Measurements from ENCODE around the gene CNIH3.
"Not testable (repeated sequence)": the region's sequence is repeated elsewhere in the genome, so short reads cannot be mapped to it uniquely, and the experiment has no call there.

Gene CNIH3

DNA sequence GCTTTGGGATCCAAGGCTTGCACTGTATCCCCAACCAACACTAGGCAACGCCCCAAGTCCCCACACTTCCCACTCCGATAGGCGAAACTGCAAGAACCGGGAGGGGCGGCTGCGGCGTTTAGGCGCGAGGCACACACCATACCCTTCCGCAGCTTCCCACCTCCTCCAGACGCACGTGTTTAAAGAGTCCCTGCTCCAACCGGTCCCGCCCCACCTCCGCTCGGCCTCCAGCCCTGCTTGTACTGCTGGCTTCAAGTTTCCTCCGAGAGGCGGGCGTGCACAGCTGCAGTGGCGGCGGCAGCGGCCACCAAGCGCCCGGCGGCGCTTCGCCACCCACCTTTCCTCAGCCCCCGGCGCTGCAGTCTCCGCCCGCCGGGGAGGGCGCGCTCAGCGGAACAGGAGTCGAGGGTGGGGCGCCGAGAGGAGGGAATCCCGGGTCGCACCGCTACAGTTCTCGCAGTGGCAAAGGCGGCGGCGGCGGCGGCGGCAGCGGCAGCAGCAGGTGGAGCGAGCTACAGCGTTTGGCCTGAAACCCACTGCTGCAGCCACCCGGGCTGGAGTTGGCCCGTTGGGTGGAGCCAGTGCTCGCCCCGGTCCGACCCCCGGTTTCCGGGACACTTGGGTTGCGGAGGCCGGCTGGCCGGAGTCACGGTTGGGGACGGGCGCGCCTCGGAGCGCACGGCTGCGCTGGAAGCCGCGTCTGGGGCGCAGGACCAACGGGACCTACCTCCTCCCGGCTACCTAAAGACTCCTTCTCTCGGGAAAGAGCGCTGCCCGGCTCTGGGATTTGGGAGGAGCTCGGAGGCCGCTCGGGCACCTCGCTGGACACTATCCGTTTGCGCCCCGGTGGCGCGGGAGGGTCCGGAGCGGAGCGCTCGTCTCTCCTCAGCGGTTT is at the start of gene CNIH3:
TSS of gene CNIH3 (plus strand) at position 457 of the 895 bp plus-strand sequence. CDS start 858 bp downstream, outside the sequence.
- peak; percentile 48 for DNase-seq (ENCODE audit: low read depth)

DNA sequence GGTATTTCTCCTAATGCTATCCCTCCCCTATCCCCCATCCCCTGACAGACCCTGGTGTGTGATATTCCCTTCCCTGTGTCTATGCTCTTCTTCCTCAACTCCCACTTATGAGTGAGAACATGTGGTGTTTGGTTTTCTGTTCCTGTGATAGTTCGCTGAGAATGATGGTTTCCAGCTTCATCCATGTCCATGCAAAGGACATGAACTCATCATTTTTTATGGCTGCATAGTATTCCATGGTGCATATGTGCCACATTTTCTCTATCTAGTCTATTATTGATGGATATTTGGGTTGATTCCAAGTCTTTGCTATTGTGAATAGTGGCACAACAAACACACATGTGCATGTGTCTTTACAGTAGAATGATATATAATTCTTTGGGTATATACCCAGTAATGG is 49.6 kb upstream of the CNIH3 start:
- DNase-seq (ENCODE audit: low read depth), result not testable (repeated sequence)

DNA sequence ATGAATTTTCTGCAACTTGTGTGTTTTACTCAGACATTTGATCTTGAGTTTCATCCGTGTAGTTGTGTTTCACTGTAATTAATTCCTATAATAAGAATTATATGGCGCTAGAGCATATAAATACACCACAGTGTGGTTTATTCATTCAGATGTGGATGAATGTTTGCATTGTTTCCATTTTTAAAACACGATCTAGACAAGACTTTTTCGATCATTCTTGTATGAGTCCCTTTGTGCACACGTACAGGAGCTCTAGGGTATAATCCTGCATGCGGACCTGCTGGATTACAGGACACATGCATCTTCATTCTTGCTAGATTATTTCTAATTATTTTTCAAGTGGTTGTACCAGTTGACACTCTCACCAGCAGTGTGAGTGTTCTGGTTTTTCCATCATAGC is 46.8 kb upstream of the CNIH3 start:
- no peak for DNase-seq (ENCODE audit: low read depth)

DNA sequence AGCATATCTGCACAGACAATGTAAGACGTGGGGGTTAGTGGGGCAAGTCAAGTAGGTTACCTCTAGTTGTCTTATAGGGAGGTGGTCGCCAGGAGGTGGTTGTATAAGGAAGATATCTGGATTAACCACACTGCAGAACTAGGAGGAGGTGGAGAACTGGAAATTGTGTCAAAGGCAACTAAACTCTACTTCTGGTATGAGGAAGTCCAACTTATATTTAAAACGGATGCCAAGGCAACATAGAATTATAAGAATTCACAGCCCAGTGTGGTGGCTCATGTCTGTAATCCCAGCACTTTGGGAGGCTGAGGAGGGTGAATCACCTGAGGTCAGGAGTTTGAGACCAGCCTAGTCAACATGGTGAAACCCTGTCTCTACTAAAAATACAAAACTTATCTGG is 44.1 kb upstream of the CNIH3 start:
- not testable (repeated sequence) for DNase-seq (ENCODE audit: low read depth)

DNA sequence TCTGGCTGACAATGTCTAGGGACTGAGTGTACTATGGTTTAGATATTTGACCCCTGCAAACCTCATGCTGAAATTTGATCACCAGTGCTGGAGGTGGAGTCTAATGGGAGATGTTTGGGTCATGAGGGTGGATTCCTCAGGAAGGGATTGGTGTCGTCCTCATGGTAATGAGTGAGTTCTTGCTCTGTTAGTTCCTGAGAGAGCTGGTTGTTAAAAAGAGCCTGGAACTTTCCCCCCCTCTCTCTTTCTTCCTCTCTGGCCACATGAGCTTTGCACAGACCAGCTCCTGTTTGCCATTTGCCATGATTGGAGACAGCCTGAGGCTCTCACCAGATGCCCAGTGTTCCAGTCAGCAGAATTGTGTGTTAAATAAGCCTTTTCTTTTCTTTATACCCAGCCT is 36.6 kb upstream of the CNIH3 start:
- DNase-seq (ENCODE audit: low read depth), result no peak

DNA sequence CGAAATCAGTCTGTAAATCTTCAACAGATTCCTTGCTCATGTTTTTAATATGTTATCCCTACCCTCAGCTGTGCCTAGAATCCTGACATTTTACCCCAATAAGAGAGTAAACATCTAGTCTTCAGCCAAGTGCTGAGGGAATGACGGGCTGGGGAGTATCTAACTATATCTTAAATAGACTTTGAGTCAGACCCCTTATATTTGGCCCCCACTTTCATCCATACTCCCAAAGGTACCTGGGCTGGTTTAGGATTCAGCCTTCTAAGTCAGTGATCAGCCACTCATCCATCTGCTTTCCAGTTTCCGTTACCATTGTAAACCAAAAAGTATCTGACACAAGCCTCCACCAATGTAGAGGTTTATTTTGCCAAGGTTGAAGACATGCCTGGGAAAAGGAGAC is 36.1 kb upstream of the CNIH3 start:
- no peak for DNase-seq (ENCODE audit: low read depth)

DNA sequence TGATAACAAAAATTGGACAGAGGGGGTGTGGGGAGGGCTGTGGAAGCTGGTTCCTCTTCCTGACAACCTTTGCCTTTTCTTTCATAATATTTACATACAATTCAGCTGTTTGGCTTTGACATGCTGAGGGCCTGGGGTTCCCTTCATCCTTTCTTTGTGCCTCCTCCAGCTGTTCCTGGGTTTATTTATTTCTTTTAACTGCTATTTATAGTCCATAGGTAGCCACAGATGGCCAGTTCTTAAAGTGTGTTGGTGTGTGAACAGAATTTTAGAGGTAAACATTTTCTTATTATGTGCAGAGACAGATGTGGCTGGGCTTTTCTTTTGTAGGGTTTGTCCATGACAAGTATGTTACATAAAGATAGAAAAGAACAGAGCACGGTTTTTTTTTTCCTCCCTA is 34.1 kb upstream of the CNIH3 start:
- no peak for DNase-seq (ENCODE audit: low read depth)

DNA sequence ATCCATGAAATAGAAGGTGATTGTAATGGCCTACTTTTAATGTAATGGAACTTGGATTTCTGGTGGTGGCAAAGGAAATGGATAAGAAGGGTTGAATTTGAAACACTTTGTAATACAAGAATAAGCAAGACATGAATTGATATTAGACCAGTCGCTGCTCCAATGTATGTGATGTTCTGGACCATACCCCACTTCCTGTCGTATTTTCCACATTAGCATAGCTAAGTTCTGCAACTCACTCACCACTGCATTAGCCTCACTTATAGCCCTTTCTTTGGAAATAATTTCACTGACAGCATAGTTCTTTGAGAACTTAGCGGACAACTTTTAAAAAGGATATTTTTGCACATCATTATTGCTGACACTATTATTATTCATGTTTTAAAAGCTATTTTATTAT is 32.3 kb upstream of the CNIH3 start:
- no peak for DNase-seq (ENCODE audit: low read depth)

DNA sequence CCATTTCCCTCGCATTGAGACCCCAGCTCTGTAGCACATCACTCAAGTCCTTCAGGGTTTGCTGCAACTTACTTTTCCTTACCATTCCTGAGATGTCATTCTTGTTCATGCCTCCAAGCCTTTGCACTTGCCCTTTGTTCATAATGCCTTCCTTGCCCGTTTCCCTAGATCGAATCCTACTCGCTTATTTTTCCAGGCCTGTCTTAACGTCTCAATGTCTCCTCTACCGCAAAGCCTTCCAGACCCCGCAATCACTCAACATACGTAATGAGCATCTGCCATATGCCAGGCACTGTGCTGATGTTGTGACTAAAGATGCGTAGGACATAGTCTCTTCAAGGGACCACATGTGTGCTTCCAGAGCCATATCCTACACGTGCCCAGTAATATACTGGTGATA is 31.1 kb upstream of the CNIH3 start:
- no peak for DNase-seq (ENCODE audit: low read depth)

DNA sequence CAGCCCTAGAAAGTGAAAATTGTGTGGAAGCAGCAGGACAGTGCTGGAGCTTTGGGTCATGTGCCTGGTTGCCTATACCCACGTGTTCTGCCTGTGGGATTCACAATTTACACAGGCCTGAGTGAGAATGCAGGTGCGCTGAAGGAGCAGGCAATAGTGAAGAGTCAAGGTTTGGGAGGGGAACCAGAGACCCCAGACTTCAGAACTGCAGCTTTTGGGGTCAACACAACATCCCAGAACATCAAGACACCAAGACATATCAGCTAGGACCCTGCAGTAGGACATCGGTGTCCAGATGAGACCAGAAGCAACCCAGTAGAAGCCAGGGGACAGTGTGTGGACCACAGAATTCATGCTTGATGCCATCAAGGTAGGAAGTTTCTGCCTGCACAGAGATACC is 29.1 kb upstream of the CNIH3 start:
- no peak for DNase-seq (ENCODE audit: low read depth)

DNA sequence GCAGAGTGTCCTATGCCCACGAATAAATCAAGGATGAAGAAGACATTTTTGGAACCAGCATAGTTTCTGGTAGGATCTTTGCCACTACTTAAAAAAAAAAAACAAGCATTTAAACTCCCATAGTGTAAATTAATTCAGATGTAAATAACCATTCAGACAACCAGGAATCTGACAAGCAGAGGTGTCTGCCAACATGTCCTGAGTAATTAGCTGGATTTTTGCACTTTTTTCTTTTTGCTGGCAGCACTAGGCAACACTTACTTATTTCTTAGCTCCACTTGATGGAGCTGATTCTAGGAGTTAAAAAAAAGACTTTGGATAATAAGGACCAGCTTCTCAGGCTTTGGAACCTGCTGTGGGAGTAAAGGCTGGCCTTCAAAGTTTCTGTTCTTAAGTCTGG is 27.6 kb upstream of the CNIH3 start:
- no peak for DNase-seq (ENCODE audit: low read depth)

DNA sequence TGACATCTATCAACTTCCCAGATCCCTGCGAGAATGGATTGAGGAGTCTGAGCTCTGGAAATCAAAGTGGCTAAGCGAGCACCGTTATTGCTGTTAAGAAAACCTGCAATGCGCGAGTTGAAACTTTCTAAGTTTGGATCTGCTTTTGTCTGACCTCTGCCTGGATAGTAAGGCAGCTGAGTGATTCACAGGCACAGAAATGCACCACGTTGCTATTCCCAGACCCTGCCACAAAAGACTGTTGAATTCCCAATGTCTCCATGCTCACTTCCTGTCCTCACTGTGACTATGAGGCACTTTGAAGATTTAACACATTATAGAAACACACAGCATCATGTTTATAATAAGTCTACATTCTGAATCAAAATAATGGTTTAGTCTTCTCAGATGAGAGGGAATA is 27.1 kb upstream of the CNIH3 start:
- DNase-seq (ENCODE audit: low read depth), result no peak

DNA sequence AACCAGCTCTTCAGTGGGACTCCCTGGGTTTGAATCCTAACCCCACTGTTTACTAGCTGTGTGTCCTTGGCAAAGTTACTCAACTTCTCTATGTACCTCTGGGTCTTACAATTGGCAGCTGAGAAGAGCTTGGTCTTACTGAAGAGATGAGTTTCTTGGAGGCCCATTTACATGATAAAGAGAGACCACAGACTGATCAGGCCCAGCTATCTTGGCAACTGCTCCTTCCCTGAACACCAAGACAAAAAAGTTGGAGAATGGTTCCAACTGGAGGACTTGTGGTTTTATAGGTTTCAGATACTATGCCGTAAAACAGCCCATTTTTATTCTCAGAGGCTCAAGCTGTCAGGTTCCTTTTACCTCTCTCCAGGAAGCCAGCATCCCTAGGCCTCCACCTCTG is 24.8 kb upstream of the CNIH3 start:
- no peak for DNase-seq (ENCODE audit: low read depth)

DNA sequence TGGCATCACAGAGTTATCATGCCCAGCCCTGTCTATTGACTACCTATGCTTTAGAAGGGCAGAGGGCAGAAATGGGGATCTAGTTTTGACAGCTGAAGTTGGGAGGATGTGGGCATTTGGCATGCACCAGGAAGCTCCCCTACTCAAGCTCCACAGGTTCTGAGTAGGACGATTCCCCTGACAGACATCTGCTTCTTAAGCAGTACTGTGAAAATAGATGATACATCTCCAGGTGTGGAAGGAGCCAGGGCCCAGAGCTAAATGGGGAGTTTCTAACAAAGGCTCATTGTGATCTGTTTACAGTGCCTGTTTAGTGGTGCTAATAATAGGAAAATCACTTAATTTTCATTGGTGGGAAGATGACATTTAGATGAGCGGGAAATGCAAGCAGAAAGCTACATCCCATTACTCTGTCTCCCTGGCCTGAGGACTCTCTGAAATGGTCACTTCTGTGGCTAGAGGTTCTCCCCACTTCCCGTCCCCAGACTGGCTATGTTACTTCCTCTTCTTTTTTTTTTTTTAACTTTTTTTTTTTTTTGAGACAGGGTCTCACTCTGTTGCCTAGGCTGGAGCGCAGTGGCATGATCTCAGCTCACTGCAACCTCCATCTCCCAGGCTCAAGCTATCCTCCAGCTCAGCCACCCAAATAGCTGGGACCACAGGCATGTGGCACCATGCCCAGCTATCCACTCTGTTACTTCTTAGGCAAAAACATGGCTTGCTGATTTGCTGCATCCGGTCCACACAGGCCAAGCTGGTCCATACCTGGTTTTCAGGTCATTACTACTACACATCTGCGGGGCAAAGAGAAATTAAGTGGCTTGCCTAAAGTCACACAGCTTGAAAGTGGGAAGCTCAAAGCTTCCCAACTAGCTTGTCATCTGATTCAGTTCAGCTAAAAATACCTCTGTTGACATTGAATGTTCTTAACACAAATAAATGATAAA is 23.2 kb upstream of the CNIH3 start:
- peak; percentile 77 for DNase-seq (ENCODE audit: low read depth)

DNA sequence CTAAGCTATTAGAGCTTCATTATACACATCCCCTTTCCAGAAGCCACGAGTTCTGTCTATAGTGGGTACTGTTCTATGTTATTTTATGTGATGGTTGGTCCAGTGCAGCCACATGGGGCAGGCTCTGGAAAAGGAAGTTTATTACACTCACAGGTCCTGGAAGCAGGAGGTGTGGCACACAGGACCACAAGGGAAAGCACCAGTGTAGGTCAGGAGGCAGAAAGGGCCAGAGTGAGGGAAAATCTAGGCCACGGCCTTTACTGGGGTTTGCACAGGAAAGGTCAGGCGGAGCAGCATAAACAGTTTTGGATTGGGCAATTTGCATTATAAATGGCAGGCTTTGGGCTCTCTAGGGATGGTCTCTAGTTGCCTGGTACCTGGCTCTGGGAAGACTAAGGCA is 21.8 kb upstream of the CNIH3 start:
- DNase-seq (ENCODE audit: low read depth), result no peak

DNA sequence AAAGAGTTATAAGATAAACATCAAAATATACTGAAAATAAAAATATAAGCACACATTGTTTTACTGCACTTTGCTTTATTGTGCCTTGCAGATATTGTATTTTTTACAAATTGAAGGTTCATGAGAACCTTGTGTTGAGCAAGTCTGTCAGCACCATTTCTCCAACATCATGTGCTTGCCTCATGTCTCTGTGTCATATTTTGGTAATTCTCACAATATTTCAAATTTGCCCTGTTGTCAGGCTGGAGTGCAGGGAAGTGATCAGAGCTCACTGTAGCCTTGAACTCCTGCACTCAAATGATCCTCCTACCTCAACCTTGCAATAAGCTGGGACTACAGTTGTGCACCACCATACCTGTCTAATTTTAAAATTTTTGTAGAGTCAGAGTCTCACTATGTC is 21.3 kb upstream of the CNIH3 start:
- no peak for DNase-seq (ENCODE audit: low read depth)

DNA sequence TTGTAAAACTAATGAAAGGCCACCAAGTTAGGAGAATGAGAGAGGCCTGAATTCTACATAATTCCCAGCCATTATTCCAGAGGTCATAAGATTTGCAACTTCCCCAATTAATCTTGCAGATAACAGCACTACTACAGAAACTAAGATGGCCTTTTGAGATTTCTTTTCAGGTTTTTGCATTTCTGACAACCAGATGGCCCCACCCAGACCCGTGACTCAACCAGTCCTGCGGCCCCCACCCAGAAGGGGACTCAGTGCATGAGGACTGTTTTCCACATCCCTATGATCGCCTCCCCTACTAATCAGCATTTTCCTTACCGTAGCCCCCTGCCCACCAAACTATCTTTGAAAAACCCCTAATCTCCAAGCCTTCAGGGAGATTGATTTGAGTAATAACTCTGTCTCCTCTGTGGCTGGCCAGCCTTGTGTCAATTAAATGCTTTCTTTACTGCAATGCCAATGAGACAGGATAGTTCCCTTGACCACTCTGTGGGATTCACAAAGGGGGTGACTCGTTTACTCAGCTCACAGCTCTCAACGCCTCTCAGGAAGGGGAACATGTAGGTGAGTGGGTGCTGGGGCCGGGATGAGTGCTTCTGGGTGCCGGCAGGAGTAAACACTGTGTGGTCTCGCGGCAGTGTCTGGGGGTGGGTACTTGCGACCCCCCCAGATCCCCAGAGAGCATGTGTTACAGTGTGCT is 10.5 kb upstream of the CNIH3 start:
- DNase-seq (ENCODE audit: low read depth), result no peak

DNA sequence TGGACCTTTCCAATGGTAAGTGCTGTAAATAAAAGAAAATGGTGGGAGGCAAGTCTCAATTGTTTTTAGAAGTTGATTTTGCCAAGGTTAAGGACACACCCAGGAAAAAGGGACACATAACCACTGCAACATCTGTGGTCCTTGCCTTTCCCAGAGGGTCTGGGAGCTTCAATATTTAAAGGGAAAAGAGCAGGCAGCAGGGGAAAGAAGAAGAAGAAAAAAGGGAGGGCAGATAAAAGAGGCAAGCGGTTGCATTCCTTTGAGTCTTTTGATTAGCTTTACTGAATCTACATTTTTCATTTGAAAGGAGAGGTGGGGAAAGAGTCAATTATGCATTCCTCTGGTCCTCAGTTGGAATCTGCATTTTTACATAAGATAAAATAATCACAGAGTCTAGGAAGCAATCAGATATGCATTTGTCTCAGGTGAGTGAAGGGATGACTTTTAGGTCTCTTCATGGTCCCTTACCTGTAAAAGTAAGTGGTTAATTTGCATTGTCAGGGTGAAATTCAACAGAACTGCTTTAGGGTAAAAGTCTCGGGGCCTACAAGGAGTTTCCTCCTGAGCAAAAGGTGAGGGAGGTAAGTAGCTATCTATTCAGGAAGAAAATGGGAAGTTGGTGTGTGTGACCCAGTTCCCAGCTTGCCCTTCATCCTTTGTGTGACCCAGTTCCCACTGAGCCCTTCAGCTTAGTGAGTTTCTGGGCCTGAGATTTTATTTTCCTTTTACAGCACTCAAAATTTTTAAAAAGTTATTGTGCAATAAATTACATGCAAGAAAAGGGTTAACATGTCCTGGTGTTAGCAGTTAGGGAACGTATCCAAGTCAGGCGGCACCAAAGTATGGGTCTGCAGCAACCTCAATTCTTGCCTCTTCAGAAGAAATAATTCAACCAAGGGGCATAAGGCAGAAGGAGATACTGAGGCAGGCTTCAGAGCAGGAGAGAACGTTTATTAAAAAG is 8.6 kb upstream of the CNIH3 start:
- no peak for DNase-seq (ENCODE audit: low read depth)

DNA sequence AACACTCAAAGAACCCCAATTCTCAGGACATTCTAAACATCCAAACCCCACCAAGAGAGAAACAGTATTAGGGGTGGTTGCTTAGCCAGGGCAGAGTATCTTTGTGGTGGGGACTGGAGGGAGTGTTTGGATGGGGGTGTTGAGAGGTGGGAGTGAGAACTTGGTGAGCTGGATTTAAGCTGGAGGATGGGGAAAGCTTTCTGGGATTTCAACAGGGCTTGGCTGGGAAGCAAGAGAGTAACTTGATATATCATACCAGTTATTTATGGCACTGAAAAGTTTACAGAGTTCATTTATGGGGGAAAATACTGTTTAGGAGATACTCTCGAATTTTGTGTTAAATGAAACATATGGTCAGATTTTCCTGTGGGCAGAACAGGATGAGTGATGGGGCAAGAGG is 6.8 kb upstream of the CNIH3 start:
- no peak for DNase-seq (ENCODE audit: low read depth)

DNA sequence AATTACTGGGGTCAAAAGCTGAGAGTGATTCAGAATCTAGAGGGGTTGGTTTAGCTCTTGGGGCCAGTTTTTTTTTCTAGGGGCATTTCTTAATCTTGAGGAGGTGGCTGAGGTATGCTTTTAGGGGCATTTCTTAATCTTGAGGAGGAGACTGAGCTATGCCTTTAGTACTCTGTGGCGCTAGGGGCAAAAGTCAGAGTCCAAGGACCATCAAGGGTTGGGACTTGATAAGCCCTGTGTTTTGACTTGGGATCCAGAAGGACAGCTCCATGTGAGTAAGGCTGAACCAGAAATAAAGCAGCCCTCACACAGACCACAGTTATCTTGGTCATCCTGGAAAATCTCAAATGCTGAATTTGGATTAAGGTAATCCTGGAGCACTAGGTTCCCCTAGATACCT is 3.9 kb upstream of the CNIH3 start:
- no peak for DNase-seq (ENCODE audit: low read depth)

DNA sequence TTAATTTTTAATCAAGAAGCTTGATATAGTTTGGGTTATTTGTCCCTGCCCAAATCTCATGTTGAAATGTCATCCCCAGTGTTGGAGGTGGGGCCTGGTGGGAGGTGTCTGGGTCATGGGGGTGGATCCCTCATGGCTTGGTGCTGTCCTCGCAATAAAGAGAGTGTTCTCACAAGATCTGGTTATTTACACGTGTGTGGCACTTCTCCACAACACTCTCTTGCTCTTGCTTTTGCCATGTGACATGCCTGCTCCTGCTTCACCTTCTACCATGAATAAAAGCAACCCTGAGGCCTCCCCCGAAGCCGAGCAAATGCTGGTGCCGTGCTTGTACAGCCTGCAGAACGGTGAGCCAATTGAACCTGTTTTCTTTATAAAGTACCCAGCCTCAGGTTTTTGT is 2.6 kb upstream of the CNIH3 start:
- no peak for DNase-seq (ENCODE audit: low read depth)

Data from stromal cell of bone marrow (primary cell).